HepG2 (cell line): ENCODE results near the gene ADAMTS2. TPM values are rescaled to one million over a fixed set of nuclear protein-coding genes. Genes with fewer than 3 reads are reported as not detected.

ENCODE experiments used
- FLYWCH1 ChIP-seq: sonication (generic); formaldehyde crosslinking; IDR thresholded peaks from 2 replicates; pipeline ENCODE4 v1.8.1; 2023; ENCODE audit warnings: mild to moderate bottlenecking, missing genetic modification reagents
- HMGXB3 ChIP-seq: sonication (generic); formaldehyde crosslinking; IDR thresholded peaks from 2 replicates; pipeline ENCODE4 v1.4.0; 2020; ENCODE audit warnings: missing genetic modification reagents, borderline replicate concordance
- SIN3A ChIP-seq: IDR thresholded peaks from 2 replicates; pipeline ENCODE4 v1.6.1; 2011; ENCODE audit warnings: low read depth, mild to moderate bottlenecking, control low read depth, low read length, borderline replicate concordance
- ZNF30 ChIP-seq: sonication (generic); formaldehyde crosslinking; IDR thresholded peaks from 2 replicates; pipeline ENCODE4 v1.5.0; 2020; ENCODE audit warnings: mild to moderate bottlenecking, missing genetic modification reagents
- ZNF770 ChIP-seq: sonication (generic); formaldehyde crosslinking; IDR thresholded peaks from 2 replicates; pipeline ENCODE4 v1.5.0; 2020; ENCODE audit warnings: mild to moderate bottlenecking, missing genetic modification reagents
- polyA plus RNA-seq, 8 experiments: library from polyadenylated mRNA; depleted of rRNA in 3 of 8; stranded (reverse) in 7 of 8; unstranded in 1 of 8; fragments of >200 nt; fragmentation: Illumina TruSeq in 4 of 8; extraction: Trizol in 4 of 8; gene quantifications; 2 replicates each; pipeline versions ENCODE4 v1.2.1 to v1.2.3, GENCODE V29; 2011 to 2016; ENCODE audit warnings: low read depth in 4 of 8, missing spikeins in 1 of 8, mixed read lengths in 1 of 8; ENCODE audit not compliant: insufficient read depth in 1 of 8
- total RNA-seq, 5 experiments: library from RNA; depleted of rRNA; stranded (reverse); fragments of >200 nt; fragmentation: Illumina TruSeq; extraction: Trizol; gene quantifications; 2 replicates each; pipeline ENCODE4 v1.2.3, GENCODE V29; 2016; ENCODE audit warnings: low read depth in 1 of 5
- TF ChIP-seq, protein P1 (sequence below), 2 experiments: sonication (generic) in 1 of 2; formaldehyde crosslinking in 1 of 2; IDR thresholded peaks; 2 replicates each; pipeline versions ENCODE4 v1.4.0 to v1.6.1; 2016 to 2020; ENCODE audit warnings: borderline replicate concordance in 1 of 2, low read depth in 1 of 2, mild to moderate bottlenecking in 1 of 2, missing genetic modification reagents in 1 of 2
- TF ChIP-seq, protein P2 (sequence below): sonication (generic); formaldehyde crosslinking; IDR thresholded peaks from 2 replicates; pipeline ENCODE4 v1.5.0; 2020; ENCODE audit warnings: missing genetic modification reagents
- TF ChIP-seq, protein P3 (sequence below): sonication (generic); formaldehyde crosslinking; conservative IDR thresholded peaks from 2 replicates; pipeline ENCODE4 v1.5.0; 2020; ENCODE audit warnings: missing genetic modification reagents

ADAMTS2 gene
- total and polyA plus RNA-seq, 2 of the 13 experiments (the other 11 are each of a cell fraction or from before 2014, with no cell fraction given) = 0.24 to 3.5 TPM

DNA sequence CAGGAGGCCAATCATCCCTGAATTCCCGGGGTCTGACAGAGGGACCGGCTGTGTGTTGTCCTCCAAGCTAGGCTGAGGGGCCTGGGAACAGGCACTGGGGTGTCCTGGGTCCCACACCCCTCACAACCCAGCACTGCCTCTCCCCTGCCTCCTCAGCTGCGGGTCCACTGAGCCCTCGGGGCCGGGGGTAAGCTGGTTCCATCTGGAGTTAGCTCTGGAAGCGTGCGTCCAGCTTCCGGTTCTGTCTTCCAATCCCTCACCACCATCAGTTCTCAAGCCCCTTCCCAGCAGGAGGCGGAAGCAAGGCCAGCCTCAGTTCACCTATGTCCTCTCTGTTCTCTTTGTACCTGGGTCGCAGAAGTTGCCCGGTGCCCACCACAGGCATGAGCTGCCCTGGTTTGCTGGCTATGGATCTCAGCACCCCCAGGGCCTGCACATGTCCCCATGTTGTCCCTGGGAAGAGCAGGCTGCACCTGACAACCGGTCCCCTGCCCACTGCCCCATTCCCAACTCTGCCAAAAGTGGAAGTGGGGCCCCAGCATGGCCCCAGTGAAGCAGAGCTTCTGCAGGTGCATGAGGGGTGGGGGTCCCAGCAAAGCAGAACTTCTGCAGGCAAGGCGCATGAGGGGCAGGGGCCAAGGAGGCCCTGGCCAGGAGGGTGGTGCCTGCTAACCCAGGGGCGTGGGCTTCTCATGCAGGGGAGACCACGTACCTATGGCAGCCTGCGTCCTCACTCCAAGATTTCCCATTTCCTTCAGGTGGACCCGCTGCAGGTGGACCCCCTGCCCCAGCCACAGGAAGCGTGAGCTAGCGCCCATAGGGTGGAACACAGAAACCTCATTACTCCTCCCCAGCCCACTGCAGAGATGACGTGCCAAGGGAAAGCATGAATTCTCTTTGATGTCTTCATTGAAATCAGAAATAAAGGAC is 173.2 kb downstream of the ADAMTS2 start (continued):
- TF ChIP-seq ZNF770 (CRISPR knock-in tag) (no peak), SIN3A (no peak), FLYWCH1 (CRISPR knock-in tag) (no peak), ZNF30 (CRISPR knock-in tag) (no peak), HMGXB3 (CRISPR knock-in tag) (no peak)
- TF ChIP-seq, protein P1, sequence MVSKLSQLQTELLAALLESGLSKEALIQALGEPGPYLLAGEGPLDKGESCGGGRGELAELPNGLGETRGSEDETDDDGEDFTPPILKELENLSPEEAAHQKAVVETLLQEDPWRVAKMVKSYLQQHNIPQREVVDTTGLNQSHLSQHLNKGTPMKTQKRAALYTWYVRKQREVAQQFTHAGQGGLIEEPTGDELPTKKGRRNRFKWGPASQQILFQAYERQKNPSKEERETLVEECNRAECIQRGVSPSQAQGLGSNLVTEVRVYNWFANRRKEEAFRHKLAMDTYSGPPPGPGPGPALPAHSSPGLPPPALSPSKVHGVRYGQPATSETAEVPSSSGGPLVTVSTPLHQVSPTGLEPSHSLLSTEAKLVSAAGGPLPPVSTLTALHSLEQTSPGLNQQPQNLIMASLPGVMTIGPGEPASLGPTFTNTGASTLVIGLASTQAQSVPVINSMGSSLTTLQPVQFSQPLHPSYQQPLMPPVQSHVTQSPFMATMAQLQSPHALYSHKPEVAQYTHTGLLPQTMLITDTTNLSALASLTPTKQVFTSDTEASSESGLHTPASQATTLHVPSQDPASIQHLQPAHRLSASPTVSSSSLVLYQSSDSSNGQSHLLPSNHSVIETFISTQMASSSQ (IDR thresholded peaks at IDR 0.05; ENCODE audit: low read depth) = no peak
- TF ChIP-seq, protein P1 (CRISPR knock-in tag; IDR thresholded peaks at IDR 0.05; ENCODE audit: borderline replicate concordance) = no peak
- TF ChIP-seq, protein P2, sequence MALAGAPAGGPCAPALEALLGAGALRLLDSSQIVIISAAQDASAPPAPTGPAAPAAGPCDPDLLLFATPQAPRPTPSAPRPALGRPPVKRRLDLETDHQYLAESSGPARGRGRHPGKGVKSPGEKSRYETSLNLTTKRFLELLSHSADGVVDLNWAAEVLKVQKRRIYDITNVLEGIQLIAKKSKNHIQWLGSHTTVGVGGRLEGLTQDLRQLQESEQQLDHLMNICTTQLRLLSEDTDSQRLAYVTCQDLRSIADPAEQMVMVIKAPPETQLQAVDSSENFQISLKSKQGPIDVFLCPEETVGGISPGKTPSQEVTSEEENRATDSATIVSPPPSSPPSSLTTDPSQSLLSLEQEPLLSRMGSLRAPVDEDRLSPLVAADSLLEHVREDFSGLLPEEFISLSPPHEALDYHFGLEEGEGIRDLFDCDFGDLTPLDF (CRISPR knock-in tag) = no peak
- TF ChIP-seq, protein P3, sequence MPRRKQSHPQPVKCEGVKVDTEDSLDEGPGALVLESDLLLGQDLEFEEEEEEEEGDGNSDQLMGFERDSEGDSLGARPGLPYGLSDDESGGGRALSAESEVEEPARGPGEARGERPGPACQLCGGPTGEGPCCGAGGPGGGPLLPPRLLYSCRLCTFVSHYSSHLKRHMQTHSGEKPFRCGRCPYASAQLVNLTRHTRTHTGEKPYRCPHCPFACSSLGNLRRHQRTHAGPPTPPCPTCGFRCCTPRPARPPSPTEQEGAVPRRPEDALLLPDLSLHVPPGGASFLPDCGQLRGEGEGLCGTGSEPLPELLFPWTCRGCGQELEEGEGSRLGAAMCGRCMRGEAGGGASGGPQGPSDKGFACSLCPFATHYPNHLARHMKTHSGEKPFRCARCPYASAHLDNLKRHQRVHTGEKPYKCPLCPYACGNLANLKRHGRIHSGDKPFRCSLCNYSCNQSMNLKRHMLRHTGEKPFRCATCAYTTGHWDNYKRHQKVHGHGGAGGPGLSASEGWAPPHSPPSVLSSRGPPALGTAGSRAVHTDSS (CRISPR knock-in tag) = no peak
